Measurements from ENCODE around the gene PRDX2.

Gene PRDX2

DNA sequence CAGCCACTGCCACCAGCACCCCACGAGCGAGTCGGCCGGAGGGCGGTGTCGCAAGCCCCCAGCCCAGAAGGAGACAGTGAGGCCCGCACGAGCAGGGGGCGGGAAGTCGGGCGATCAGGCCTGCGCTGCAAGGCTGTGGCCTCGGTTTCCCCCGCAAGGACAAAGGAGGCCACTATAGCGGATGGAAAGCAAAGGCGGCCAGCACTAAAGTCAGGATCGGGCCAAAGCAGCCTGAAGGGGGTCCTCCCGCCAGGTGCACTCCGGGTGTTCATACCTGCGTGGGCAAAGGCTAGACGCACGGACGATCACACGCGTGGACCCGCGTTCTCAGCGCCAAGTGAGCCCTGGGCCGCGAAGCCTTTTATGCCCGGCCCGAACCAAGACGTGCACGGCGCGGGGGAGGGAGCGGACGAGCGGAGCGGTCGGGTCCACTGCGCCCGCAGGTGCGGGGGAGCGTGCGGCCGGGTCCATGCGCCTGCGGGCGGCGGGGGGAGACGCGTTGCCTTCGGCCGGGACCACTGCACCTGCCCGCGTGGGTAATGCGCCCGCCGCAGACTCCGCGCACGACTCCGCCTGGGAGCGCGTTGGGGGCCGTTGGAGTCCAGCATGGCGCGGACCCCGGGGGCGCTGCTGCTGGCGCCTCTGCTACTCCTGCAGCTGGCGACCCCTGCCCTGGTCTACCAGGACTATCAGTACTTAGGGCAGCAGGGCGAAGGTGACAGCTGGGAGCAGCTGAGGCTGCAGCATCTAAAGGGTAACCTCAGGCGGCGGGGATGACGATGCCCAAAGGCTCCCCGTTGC lies at the start of gene PRDX2, which contains the start of gene THSD8:
Gene PRDX2 (minus strand): TSS at position 335 of the 801 bp plus-strand sequence. CDS start 539 bp downstream, outside the sequence.
Gene THSD8 (plus strand): TSS at position 604 of the 801 bp plus-strand sequence. CDS start 3 bp downstream, at position 607.
- in situ Hi-C loops (cut with HindIII; ENCODE audit: low sequenced_read_pairs) = loop anchor here (10.0 kb wide), 1 partner anchor 97 kb away; no protein-coding TSS in a partner anchor

DNA sequence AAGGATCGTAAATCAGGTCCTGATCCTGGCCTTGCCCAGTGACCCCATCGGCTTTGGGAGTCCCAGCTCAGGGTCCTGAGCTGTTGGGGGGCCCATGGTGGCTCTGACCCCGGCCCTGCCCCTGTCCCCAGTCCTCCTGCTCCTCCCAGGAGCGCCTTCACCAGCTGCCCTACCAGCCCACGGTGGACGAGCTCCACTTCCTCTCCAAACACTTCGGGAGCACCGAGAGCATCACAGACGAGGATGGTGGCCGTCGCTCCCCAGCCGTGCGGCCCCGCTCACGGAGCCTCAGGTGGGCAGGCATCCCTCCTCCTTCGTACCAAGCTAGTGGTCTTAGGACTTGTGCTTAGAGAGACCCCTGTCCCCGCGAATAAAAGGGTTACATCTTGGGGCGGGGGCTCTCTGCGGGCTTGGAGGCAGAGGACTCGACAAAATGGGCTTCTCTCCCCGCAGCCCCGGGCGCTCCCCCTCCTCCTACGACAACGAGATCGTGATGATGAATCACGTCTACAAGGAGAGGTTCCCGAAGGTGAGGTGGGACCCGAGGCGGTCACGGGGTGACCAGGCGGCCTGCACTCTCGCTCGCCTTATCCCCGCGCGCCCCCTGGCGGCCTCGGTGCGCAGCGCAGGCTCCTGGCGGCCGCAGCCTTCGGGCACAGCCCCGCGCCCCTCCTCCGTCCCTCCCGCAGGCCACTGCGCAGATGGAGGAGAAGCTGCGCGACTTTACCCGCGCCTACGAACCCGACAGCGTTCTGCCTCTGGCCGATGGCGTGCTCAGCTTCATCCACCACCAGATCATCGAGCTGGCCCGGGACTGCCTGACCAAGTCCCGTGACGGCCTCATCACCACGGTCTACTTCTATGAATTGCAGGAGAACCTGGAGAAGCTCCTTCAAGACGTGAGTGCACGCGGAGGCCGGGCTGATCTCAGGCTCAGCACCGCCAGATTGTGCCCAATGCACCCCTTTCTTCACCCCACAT lies 45.8 kb upstream of the PRDX2 start:
- in situ Hi-C loops (cut with HindIII; ENCODE audit: low sequenced_read_pairs) = loop anchor here (5.0 kb wide), 1 partner anchor 80 kb away; no protein-coding TSS in a partner anchor

DNA sequence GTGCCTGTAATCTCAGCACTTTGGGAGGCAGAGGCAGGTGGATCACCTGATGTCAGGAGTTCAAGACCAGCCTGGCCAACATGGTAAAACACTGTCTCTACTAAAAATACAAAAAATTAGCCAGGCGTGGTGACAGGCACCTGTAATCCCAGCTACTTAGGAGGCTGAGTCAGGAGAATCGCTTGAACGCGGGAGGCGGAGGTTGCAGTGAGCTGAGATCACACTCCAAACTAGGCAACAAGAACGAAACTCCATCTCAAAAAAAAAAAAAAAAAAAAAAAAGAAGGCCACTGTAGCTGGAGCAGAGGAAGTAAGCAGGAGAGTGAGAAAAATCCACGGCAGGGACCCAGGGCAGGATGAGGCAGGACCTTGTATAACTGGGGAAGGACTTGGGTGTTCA lies 45.0 kb upstream of the PRDX2 start:
- in situ Hi-C loops (cut with HindIII; ENCODE audit: low sequenced_read_pairs) = loop anchor here (5.0 kb wide), 1 partner anchor 79 kb away; no protein-coding TSS in a partner anchor

DNA sequence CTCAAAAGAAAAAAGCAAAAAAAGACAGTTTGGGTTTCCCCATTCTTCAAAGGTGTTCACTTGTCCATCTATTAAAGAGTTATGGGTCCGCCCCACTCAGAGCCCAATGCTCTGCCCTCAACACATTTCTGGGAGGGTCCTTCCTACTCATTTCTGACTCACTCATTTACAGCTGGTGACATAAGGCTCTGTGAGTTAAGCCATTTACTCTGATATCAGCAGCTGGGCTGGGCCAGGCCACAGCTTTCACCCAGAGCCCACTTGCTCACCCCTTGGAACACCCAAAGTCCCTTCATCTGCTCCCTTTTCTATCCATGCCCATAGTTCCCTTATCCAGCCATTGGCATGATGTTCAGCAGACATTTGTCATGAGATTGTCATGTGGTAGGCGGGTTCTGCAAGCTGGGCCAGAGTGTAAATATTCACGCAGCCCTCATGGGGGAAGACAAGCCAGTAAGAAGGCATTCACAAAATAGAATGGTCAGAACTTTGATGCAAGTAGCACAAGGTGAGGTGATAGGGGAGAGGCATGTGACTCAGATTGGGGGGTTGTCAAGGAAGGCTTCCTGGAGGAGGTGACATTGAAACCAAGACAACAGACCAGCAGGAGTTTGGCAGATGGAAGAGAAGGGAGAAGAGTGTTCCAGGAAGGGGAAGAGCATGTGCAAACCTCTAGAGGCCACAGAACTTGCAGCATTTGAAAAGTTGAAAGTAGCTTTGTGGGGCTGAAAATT lies 42.6 kb upstream of the PRDX2 start:
- in situ Hi-C loops (cut with HindIII; ENCODE audit: low sequenced_read_pairs) = no loop called here

DNA sequence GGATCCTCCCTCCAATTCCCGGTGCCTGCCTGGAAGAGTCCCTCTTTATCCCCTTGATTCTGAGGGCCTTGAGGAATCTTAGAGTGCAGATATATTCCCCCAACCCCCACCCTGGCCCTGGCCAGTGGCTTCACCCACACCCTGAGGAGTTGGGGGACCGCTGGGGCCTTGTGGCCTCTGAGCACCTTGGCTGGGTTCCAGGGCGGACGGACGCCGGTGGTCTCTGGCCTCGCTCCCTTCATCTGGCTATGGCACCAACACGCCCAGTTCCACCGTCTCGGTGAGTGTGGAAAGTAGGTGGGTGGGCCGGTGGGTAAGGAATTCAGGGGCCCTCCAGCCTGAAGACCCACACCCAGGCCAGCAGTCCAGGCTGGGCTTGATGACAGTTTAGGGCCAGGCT lies 41.7 kb upstream of the PRDX2 start:
- in situ Hi-C loops (cut with HindIII; ENCODE audit: low sequenced_read_pairs) = no loop called here

DNA sequence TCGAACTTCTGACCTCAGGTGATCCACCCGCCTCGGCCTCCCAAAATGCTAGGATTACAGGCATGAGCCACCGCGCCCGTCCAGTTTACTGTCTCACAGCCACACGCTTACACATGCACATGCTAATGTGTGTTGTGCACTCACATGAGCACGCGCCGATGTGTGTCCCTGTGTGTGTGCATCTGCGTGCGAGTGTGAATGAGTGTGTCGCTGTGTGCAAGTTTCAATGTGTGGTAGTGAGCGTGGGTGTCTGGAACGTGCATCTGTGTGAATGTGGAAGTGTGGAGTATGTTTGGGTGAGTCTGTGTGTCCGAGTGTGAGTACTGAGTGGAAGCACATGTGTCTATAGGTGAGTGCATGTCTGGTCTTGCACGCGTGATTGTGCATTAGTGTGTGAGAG lies 40.9 kb upstream of the PRDX2 start:
- in situ Hi-C loops (cut with HindIII; ENCODE audit: low sequenced_read_pairs) = no loop called here

DNA sequence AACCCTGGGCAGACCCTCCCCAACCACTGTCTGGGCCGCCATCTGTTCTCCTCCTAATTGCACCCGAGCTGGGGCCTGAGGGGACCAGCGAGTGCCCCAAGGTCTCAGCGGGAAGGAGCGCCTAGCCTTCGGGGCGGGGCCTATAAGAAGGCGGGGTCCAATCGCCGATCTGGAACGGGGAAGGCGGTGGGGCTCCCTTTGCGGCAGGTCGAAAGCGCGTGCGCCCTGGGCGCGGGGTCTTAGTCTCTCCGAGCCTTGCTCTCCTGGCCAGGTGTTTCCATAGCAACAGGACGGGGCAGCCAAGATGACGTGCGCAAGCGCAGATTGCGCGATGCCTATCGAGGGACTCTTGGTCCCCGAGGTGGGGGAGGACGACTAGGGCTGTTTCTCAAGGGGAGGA lies 39.5 kb upstream of the PRDX2 start:
- in situ Hi-C loops (cut with HindIII; ENCODE audit: low sequenced_read_pairs) = no loop called here

DNA sequence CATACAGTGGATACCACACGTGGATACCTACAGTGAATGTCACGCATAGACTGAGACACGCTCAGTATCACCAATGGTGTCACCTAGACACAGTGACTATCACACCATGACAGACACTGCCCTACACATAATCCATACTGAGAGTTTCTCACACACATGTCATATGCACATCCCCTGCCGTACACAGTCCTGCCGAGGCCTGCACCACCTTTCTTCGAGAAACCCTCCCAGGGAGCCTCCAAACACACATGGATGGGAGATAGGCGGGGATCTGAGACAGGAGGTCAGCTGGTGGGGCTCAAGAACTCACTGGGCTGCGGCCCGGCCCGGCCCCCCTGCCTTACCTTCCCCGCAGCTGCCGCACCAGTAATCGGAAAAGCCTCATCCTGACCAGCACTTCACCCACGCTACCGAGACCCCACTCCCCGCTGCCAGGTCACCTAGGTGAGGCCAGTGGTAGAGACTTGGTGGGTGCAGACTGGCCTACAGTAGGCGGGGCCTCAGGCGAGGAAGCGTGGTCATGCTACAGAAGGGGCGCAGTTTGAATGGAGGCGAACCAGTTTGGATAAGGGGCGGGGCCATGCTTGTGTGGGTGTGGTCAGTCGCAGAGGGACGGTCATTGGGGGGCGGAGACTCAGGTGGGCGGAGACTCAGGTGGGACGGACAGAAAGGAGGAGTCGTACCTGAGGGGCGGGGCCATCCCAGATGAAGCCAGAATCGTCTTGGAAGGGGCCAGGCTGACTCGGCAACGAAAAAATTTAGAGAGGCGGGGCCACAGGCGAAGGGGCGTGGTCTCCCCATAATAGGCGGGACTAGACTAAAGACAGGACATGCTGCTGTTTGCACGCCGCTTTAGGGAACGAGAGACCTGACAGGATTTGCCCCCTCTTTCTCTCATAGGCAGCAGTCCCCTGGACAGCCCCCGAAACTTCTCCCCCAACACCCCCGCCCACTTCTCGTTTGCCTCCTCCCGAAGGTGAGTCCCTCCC lies 38.8 kb upstream of the PRDX2 start:
- in situ Hi-C loops (cut with HindIII; ENCODE audit: low sequenced_read_pairs) = no loop called here

DNA sequence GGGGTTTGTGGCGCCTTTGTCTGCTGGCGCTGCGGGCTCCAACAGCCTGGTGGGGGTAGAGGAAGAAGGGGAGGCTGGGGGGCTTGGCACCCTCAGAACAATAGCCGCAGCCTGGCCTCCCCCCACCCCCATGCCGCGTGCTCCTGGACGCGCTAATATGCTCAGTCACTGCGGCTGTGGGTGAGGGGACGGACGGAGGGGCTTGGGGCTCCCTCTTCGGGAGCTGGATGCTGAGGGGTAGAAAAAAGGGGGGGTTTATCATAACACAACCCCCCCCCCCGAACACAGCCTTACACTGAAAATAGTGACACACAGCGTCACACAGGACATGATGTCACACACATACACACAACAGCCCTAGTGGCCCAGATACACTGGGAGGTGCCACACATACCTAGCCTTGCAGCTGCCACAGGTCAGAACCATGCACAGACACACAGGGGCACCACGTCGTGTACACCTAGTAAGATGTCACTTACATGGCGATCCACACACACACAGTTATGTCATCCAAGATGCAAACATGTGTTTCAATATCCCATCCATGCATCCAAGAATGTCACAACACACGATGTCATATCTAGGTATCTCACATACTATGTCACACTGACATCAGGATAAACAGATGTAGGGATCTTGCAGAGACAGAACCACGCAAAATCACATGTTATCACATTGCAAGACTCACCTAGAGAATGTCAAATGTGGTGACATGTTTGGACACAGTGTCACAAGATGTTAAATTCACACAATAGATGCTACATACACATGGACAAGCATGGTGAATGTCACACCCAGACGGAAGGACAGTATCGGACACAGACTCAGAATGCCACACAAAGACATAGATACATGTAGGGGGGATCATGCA lies 37.5 kb upstream of the PRDX2 start:
- in situ Hi-C loops (cut with HindIII; ENCODE audit: low sequenced_read_pairs) = no loop called here

DNA sequence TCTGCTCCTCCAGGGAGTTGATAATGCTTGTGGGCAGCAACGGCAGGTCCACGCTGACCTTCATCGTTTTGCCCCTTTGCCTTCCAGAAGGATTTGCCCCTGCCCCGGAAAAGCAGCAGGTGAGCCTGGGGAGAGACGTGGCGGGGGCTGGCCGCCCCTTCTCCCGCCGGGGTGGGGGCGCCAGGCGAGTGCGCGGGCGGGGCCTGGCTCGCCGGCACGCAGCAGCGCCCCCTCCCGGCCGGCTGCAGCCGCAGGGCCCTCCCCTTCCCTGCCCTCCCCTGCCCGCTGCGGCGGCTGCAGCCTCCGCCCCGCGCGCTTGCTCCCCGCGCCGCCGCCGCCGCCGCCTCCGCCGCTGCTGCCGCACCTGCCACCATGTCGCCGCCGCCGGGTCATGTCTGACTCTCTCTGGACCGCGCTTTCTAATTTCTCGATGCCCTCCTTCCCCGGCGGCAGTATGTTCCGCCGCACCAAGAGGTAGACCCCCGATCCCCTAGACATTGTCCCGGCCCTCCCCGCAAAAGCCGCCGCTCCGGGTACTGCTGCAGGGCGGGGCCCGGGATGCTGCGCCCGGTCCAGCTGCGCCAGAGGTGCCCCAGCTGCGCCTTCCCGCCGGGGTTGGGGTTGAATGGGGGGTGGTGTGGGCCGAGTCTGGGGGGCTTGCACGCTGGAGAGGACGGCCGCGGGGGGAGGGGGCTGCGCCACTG lies 36.7 kb upstream of the PRDX2 start, which contains the start of gene MAST1:
Gene MAST1 (plus strand): TSS at position 334 of the 704 bp plus-strand sequence. CDS start 58 bp downstream, at position 392.
- in situ Hi-C loops (cut with HindIII; ENCODE audit: low sequenced_read_pairs) = no loop called here

DNA sequence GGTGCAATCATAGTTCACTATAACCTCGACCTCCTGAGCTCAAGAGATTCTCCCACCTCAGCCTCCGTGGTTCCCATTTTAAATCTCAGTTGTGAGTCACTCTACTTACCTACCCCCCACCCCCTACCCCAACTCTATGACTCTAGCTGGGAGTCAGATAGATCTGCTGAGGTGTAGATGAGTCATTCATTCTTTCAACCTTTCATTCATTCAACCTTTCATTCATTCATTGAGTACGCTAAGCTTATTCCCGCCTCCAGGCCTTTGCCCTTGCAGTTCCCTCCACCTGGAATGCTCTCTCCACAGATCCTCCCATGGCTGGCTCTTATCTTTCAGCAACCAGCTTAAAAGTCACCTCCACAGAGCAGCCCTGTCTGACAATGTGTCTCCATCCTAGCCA lies 35.6 kb upstream of the PRDX2 start:
- in situ Hi-C loops (cut with HindIII; ENCODE audit: low sequenced_read_pairs) = no loop called here

DNA sequence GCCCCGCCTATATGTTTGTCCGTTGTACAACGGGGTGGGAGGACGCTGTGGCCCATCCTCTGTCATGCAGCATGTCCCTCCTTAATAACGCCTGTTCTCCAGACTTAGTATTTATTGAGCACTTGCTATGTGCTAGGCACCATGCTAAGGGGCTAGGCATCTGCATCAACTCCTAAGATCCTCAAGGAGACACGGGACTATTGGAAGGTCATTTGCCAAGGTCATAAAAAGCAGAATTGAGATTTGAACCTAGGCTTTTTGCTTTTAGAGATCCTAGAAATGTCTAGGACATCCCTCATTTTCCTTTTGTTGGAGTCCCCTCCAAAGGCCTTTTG lies 34.9 kb upstream of the PRDX2 start:
- in situ Hi-C loops (cut with HindIII; ENCODE audit: low sequenced_read_pairs) = no loop called here

DNA sequence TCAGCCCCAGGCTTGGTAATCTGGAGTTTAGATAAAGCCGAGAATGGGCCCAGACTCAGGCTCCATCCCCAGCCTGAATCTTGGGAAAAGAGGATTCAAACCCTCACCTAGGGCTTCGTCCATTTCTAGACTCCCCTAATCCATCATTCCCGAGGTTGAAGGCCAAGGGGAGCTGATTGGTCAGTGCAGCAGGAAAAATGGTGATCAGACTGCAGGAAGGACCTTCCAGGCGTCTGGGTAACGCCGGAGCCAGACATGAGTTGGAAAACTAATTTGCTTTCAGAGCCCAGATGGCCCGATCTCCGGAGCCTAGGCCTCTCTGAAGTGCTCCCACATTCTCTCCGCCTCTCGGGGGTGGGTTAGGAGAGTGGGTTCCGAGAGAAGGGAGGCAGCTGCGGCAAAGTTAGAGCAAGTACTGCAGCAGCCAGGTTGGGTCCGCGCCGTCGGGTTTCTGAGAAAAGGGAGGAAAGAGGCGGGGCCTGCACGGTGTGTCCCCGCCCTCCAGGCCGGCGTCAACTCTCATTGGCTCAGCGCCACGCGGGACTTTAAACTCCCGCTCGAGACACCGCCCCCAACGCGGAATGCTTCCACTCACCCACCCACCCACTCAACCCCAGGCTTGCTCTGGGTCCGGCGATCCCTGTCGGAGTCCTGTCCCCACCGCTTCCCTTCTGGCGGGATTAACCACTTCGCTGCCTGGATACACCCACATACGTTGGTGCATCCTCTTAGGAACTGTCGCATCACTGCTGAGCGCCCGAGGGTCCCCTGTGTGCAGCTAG lies 33.6 kb upstream of the PRDX2 start:
- in situ Hi-C loops (cut with HindIII; ENCODE audit: low sequenced_read_pairs) = no loop called here

DNA sequence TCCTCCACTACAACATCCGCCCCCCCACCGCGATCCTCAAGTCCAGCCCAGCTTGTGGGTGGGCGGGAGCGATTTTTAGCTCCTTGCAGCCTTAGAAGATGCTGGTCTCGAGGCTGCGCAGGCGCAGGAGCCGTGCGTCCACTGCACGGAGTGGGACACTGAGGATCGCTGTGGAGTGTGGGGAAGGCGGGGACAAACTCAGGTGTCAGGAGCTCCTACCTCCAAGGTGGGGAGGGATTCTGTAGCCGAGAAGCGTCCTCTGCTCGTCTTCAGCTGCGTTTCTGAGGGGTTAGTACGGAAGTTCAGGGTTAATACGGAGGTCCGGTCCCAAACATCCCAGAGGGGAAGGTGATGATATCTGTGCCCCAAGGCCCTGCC lies 33.0 kb upstream of the PRDX2 start, which contains the start of gene RTBDN:
Gene RTBDN (minus strand): TSS at position 14 of the 378 bp plus-strand sequence. CDS start 4,600 bp downstream, outside the sequence.
- in situ Hi-C loops (cut with HindIII; ENCODE audit: low sequenced_read_pairs) = no loop called here

DNA sequence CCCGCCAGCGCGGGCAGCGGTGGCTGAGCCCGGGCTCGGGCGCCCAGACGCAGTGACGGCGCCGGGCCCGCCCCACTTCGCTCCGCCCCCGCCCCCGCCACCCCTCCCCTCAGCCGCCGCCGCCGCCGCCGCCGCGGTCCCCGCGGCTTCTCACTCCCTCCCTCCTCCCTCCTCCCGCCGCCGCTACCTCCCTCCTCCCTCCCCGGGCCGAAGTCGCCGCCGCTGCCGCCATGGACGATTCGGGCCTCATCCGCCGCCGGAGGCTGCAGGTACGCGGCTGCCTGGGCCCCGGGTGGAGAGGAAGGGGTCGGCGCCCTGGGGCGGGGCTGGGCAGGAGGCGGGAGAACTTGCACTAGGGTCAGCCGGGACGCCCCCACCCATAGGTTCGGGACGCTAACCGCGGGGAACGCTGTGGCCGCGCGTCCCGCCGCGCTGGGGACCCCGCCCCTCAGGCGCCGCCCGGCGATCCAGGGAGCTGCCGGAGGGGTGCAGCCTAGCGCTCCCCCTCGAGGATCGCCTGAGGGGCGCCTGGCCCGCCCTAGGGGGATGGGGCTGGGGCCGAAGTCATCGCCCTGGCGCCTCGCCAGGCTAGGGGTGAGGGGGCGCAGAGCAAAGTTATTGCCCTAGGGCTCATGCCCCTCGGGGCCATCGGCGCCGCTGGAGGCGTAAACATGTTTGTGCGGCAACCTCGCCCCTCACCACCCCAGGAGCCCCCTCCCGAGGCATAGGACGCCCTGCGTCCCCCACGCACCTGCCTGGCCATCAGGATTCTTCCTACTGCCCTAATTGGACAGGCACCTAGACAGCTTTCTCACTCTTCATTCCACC lies 32.4 kb upstream of the PRDX2 start:
- in situ Hi-C loops (cut with HindIII; ENCODE audit: low sequenced_read_pairs) = no loop called here

DNA sequence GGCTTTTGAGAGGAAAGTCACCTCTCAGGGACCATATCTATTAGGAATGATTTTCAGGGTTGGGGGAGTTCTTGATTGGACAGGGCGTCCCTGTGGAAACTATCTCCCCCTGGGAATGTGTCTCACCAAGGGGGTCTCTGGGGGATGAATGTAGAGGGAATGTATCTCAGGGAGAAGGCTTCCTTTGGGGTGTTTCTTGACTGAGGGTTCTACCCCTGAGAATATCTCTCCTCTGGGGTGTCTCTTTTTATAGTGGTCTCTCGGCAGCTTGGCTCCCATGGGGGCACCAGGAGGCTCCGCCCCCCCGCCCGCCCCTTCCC lies 31.8 kb upstream of the PRDX2 start:
- in situ Hi-C loops (cut with HindIII; ENCODE audit: low sequenced_read_pairs) = no loop called here
